ENCODE results near the gene SLC4A4.

The SLC4A4 gene

DNA sequence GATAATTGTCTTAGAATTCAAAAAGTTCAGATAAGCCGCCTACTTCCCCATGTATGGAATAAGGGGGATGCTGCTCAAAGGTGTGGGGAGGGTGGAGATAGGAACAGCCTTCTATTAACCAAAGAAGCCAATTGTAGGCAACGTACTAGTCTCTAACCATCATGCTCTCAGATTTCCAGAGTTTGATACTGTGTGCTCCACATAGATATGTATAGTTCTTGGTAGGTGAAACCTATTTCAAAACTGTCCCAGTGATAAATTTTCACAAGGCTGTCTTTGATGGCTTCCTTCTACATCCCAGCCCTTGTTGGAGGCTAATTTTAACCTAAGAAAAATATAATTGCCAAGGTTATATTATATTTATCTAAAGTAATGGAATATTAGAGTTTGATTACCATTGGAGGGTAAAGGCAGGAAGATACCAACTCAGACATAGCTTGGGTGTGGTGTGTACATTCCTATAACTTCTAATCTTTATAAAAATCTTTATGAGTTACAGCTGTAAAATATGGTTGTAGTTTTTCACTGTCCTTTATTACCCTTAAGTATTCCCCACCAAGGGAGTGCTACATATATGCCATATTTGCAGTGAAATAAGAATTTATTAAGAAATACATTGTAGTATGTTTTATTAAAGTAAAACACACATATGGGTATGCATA lies 87.7 kb downstream of the SLC4A4 start:
- no peak for DNase-seq

GRCh38 chr4:71429106-71429505 lies 90.3 kb downstream of the SLC4A4 start:
- no peak for DNase-seq

DNA sequence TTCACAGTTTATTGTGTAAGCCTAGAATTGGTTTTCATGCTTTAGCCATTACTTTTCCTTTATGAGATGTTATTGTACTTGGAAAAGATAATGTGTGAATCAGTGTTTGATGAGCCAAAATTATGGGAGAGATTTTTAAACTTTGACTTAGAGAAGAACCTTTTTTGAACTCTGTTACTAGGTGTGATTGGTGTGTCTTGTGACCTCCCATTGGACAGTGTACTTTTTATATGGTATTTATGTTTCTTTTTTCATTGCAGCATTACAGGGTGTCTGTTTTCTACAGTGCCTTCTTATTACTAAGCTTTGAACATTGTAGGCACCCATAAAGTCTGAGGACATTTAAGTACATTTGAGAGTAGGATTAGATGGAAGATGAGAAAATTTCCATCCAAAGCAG lies 91.1 kb downstream of the SLC4A4 start:
- DNase-seq: no peak

DNA sequence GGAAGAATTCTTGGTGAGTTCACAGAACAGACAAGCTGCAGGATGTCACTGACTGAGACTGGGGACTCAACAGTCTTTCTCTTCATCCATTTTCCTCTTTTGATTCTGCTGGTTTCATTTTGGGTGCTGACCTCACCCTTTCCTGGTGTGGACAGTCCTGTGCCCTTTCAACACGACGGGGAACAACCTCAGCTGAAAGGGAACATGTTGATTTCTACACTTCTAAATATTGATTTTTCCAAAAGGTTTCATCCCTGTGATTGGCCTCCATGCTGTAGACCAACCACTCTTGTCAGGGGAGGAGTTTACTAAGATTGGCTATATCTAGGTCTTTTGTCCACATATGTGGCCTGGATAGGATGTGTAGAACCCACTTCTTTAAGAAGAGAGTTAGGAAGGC lies 91.8 kb downstream of the SLC4A4 start:
- no peak for DNase-seq

DNA sequence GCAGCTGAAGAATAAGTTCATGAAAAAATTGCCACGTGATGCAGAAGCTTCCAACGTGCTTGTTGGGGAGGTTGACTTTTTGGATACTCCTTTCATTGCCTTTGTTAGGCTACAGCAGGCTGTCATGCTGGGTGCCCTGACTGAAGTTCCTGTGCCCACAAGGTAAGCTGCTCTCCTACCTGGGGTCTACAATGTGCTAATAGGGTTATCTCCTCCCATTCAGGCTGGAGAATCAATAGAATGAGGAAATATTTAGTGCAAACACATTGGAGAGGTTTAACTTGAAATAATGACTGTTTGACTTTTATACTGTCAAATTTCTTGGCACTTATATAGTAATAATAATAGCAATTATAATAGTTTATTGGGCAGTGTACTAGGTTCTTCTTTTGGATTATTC lies 101.8 kb downstream of the SLC4A4 start:
- no peak for DNase-seq

GRCh38 chr4:71441186-71442169 lies 102.7 kb downstream of the SLC4A4 start:
- no peak for DNase-seq

DNA sequence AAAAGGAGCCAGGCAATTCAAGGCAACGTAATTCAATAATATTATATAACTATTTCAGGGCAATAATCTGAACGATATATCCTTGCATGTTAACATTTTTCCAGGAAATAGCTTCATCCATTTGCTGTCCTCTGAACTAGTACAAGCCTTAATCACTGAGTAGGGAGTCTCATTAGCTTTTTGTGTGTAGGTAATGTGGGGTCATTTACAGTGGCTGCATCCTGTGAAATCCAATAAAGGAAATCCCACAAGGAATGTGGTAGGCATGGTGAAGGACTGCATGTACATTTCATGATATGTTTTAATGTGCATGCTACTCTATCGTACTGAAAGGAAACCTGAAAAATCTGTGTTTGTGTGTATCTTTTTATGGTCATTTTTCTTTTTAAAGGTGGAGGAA lies 103.5 kb downstream of the SLC4A4 start:
- DNase-seq: no peak

GRCh38 chr4:71444395-71444794 lies 105.6 kb downstream of the SLC4A4 start:
- no peak for DNase-seq

GRCh38 chr4:71445811-71446210 lies 107.0 kb downstream of the SLC4A4 start:
- no peak for DNase-seq

DNA sequence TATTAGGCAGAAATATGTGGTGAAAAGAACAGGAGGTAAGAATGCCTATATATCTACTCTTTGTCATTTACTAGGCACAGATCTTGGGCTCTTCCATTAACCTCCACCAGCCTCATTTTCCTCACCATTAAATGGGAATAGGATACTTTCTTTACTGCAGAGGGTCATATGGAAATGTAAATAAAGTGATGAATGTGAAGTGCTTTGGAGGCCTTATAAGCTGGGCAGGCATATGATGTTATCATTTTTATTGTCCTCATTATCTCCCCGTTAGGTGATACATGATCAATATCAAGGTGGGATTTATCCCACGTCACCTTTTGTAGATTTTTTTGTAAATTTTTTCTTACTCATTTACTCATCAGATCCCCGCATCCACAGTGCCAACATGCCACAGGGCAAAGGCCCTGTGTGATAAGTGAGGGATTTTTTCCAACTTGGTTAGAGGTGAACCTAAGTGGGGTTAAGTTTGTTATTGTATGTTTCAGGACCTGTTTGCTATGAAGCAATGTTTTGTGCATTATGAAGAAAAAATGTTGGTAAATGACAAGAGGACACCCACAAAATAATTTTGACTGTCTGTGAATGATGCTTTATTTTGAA lies 107.8 kb downstream of the SLC4A4 start:
- DNase-seq: no peak

DNA sequence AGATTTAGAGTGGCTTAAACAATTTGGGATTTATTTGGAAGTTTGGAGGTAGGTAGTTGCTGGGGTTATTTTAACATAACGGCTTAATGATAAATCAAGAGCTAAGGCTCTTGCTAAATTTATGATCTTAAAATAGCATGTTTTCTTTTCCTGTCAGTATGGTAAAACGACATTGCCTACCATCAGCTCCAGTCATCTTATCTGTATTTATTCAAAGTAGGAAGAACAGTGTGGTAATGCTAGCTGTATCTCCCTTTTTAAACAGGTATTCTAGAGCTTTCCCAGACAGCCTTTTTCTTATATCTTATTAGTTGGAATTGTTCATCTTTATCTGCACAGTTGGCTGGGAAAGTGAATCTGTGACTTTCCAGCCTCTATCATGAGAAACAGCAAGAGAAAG lies 110.2 kb downstream of the SLC4A4 start:
- no peak for DNase-seq

GRCh38 chr4:71449878-71450277 lies 111.1 kb downstream of the SLC4A4 start:
- DNase-seq: no peak

GRCh38 chr4:71453531-71453930 lies 114.7 kb downstream of the SLC4A4 start:
- no peak for DNase-seq

DNA sequence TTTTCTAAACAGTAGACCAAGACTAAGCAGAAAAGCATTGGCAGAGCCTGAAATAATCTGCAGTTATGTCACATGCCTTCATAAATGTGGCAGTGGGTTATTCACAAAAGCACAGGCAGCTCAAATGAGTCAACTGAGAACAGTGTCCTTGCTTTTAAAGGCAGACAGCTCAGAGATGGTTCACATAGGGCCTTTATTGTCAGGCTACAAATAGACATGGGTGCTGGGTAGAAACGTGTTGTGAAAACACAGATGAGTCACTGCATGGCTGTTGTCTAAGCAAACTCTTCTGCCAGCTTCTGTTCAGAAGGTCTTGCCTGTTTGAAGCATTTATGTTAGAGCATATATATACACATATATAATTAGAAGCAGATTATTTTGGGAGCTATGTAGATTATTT lies 118.0 kb downstream of the SLC4A4 start:
- DNase-seq: no peak

DNA sequence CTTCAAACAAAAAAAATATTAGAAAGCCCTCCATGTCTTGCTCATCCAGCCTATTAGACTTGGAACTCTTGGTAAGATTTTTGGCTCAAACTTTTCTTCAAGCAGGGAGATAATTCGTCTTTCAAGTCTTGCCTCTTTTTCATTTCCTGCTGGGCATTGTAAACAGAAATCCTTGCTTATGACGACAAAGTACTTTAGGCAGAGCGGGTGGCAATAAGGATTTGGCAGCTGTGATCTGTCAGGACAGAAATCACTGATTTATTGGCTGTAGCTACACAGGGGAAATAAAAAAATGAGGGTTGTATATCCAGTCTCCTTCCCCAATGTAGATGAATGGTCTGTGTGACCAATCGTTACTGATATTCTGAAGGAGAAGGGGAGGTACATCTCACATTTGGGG lies 121.6 kb downstream of the SLC4A4 start:
- no peak for DNase-seq

GRCh38 chr4:71461422-71461821 lies 122.6 kb downstream of the SLC4A4 start:
- no peak for DNase-seq

GRCh38 chr4:71466775-71467174 lies 128.0 kb downstream of the SLC4A4 start:
- no peak for DNase-seq

GRCh38 chr4:71468116-71468710 lies 129.4 kb downstream of the SLC4A4 start:
- DNase-seq: no peak

- no peak for DNase-seq
Observed at GRCh38 chr4:71469541-71469940, 130.7 kb downstream of the SLC4A4 start.

DNA sequence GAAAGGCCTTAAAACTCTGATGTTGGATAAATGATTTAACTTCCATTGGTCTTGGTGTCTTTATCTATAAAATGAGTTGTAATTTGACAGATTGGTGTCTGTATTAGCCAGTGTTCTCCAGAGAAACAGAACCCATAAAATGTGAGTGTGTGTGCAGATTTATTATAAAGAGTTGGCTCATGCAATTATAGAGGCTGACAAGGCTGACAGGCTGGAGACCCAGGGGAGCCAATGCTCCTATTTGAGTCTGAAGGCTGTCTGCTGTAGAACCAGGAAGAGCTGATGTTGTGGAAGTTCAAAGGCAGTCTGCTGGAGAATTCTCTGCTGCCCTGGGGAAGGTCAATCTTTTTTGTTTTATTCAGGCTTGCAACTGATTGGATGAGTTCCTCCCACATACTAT lies 131.7 kb downstream of the SLC4A4 start:
- no peak for DNase-seq

DNA sequence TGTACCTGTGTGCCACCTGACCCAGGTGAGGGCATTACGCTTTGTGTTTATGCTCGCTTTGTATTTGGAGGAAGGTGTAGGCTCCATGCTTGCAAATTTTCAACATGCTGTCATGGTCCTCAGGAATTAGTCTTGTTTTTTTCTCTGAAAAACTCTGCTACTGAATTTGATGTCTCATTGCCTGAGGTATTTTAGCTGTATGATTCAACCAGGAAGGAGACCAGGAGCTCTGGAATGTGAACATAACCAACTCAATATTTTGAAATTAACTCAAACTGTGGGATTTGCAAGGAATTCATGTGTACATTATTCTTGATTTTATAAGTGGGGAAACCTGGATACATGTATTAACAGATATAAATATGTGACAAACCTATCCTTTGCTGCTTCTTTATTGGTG lies 134.1 kb downstream of the SLC4A4 start:
- no peak for DNase-seq

DNA sequence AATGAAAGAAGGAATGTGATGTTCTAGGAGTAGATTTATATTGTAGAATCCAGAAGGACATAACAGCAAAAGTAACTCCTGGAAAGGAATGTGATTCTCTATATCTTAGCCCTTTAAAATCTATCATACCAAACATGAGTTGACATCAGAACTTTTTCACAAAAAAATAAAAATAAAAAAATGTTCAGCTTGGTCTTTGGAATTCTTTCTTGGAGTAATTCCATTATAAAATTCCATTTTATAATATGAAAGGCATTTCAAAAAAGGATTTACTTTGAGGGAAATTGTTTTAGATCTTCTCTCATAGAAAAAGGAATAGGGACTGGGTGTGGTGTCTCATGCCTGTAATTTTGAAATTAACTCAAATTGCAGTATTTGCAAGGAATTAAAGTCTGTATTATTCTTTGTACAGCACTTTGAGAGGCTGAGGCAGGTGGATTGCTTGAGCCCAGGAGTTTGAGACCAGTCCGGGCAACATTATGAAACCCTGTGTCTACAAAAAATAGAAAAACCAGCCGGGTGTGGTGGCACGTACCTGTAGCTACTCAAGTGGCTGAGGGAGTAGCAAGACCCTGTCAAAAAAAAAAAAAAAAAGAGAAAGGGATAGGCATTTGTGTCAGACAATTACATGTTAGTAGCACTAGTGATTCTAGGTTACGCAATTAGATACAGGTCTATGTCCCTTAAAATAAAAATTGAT lies 134.9 kb downstream of the SLC4A4 start:
- no peak for DNase-seq

DNA sequence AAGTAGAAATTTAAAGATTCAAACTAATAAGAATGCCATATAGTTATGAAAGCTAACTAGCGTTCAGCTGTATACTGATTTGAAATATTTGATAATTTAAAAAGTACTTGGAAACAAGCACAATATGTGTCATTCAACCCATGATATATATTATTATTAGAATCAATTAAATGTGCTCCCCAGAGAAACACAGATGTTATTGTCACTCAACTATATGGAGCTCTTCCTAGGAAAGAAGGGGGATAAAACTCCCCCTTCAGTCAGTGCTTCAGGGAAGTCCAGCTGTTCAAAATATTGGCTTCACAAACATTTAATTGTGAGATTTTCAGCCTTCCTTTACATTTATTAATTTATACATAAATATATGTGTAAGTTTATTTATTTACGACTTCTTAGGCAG lies 135.9 kb downstream of the SLC4A4 start:
- DNase-seq: no peak
